Muscle layer of duodenum (tissue), 2 donors: ENCODE data around the gene RAB7B.

Experiments
- H3K27ac ChIP-seq: one replicate; pipeline ENCODE4 v1.7.0; 2013; ENCODE audit warnings: mild to moderate bottlenecking, low read length
- H3K27me3 ChIP-seq: one replicate; pipeline ENCODE4 v1.7.0; 2013; ENCODE audit warnings: low read depth, mild to moderate bottlenecking, control low read depth, low read length
- H3K36me3 ChIP-seq, 2 donors: one replicate each; pipeline ENCODE4 v1.7.0; 2013; ENCODE audit warnings: low read length in 2 of 2, control low read depth in 1 of 2, mild to moderate bottlenecking in 1 of 2; ENCODE audit not compliant: insufficient read depth in 2 of 2, control insufficient read depth in 1 of 2
- H3K4me1 ChIP-seq, 2 donors: one replicate each; pipeline ENCODE4 v1.7.0; 2013; ENCODE audit warnings: low read length in 2 of 2, mild to moderate bottlenecking in 2 of 2, control low read depth in 1 of 2, moderate library complexity in 1 of 2; ENCODE audit not compliant: insufficient read depth in 2 of 2, control insufficient read depth in 1 of 2
- H3K4me3 ChIP-seq, 2 donors: one replicate each; pipeline ENCODE4 v1.7.0; 2013; ENCODE audit warnings: low read length in 2 of 2, low read depth in 1 of 2, mild to moderate bottlenecking in 1 of 2
- H3K9me3 ChIP-seq, 2 donors: one replicate each; pipeline ENCODE4 v1.7.0; 2013; ENCODE audit warnings: low read length in 2 of 2, control low read depth in 1 of 2, mild to moderate bottlenecking in 1 of 2; ENCODE audit not compliant: control insufficient read depth in 1 of 2
- donor health status: healthy.

The RAB7B gene

DNA sequence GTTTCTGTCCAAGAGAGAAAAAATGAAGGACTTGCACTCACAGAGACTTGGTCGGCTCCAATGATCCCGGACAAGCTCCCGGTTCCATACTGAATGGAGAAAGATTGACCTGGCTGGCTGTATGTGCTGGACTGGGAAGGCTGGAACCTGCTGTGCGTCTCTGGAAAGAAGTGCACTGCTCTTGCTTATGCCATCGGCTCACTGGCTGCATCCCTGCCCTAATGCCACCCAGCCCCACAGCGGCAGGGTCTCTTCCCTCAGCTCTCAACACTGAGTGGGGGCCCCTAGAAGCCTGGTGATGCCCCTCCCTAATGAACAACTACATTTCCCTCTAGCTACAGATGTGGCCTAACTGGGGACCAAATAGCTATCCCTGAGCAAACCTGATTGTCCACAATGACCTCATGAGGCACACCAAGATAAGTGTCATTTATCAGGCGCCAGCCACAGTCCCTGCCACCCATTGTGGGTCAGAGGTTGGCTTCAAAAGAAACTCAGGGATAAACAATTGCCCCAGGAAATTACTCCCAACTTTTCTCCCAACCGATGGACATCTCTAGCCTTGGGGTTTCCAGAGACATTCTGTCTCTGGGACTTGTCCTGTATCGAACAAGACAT is 17.9 kb upstream of the RAB7B start:
- no peaks in the 10 kb centered on the region for H3K4me1 ChIP-seq
- H3K27ac ChIP-seq: no peak overlapping the region
- H3K27me3 ChIP-seq: no peaks in the 10 kb centered on the region
- H3K9me3 ChIP-seq: no peaks in the 10 kb centered on the region
- no peak overlapping the region for H3K4me3 ChIP-seq
- H3K36me3 ChIP-seq: no peaks in the 10 kb centered on the region

DNA sequence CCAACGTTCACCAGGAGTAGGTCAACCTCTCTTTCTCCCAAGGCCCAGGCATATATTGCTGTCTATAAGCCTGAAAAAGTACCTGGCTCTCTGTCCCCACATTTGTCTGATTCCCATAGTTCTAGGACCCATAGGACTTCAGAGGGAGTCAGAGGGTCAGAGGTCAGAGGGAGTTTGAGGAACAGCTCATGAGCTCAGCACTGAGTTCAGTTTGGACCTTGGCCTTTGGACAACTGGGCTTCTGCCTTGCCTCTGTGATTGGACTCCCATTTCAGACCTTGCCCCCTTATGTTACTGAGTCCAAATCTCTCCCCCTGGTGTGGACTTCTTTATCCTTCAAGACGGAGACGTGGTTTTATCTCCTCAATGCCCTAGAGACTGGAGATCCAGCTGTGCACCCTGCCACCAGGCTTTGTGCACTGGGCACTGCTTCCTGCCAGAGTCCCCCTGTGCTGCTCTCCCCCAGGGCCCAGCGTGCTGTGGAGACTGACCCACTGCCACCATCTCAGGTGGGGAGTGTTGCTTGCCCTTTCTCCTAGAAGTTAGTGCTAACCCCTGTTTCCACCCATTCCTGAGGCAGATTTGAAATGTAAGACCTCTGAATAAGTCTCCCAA is 17.3 kb upstream of the RAB7B start:
- Histone ChIP-seq H3K4me3 (no peak overlapping the region), H3K9me3 (no peaks in the 10 kb centered on the region)

DNA sequence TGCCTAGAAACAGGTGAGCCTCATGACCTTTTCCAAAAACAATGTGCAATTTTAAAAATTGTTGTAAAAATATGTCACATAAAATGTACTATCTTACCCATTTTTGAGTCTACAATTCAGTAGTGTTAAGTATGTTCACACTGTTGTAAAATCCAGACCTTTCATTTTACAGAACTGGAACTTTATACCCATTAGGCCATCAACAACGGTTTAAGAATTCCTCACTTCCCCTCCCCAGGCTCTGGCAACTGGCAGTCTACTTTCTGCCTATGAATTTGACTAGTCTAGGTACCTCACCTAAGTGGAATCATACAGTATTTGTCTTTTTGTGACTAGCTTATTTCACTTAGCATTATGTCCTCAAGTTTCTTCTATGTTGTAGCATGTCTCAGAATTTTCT is 11.9 kb upstream of the RAB7B start:
- H3K4me1 ChIP-seq: peaks cover 0 to 9% of the 10 kb centered on the region in 2 donors
- H3K4me3 ChIP-seq: no peak overlapping the region
- no peaks in the 10 kb centered on the region for H3K36me3 ChIP-seq
- H3K27ac ChIP-seq: no peak overlapping the region
- H3K27me3 ChIP-seq: no peaks in the 10 kb centered on the region
- H3K9me3 ChIP-seq: no peaks in the 10 kb centered on the region

More for the DNA sequence above, 17.3 kb upstream of the RAB7B start:
- H3K4me1 ChIP-seq: no peaks in the 10 kb centered on the region
- H3K27me3 ChIP-seq: no peaks in the 10 kb centered on the region
- no peak overlapping the region for H3K27ac ChIP-seq
- H3K36me3 ChIP-seq: no peaks in the 10 kb centered on the region

DNA sequence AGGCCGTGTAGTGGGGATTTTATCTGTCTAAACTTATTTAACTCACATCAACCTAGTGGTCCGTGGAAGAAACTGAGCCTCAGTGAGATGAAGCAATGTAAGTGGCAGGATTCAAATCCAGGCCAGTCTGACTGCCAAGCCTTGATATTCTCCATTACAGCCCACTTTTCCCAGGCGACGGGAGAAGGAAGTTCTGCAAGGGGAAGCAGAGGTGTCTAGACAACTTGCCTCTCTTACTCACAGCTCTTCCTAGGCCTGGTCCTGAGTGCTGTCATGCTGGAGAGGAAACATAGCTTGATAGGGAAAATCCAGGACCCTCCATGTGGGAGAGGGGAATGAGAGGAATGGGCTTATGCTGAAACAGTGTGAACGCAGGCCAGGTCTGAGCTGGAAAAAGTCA is 11.4 kb upstream of the RAB7B start:
- no peak overlapping the region for H3K4me3 ChIP-seq

GRCh38 chr1:206013026-206013795 is 10.0 kb upstream of the RAB7B start:
- Histone ChIP-seq H3K9me3 (no peaks in the 10 kb centered on the region), H3K4me1 (peaks cover 0 to 9% of the 10 kb centered on the region in 2 donors), H3K4me3 (no peak overlapping the region), H3K27me3 (no peaks in the 10 kb centered on the region), H3K27ac (no peak overlapping the region), H3K36me3 (no peaks in the 10 kb centered on the region)

More for the DNA sequence above, 11.4 kb upstream of the RAB7B start:
- no peaks in the 10 kb centered on the region for H3K27me3 ChIP-seq
- H3K4me1 ChIP-seq: peaks cover 0 to 9% of the 10 kb centered on the region in 2 donors
- H3K36me3 ChIP-seq: no peaks in the 10 kb centered on the region
- no peak overlapping the region for H3K27ac ChIP-seq
- H3K9me3 ChIP-seq: no peaks in the 10 kb centered on the region

DNA sequence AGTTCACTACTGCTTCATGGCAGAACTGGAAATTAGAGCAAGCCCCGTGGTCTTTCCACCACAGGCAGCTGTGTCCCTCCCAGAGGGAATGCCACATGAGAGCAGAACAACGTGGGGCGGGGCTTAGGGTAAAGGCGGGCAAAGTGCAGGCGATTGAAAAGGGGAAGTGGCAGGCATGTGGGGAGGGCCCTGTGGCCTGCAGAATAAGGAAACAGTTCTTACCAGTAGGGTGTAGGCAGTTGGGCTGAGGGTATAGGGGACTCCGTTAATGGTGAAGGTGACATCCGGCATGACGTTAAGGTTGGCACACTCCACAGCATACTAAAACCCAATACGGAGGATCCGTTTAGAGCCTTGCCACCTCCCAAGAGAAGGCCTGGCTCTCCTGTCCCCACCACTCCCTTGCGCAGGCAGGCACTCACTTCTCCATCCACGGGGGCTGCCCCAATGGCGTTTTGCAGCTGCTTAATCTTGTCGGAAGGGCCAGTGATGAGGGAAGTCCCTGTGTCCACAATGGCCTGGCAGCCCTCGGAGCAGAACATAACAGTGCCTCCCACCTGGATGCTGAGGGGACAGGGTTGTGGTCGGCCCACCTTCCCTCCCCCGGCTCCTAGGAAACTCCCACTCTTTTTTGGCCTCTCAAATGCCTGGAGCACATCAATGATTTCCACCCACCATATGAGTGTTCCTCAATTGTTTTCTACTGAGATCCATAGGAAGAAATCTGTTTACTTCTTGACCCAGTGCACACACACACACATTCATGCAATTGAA is 9.1 kb upstream of the RAB7B start:
- H3K36me3 ChIP-seq: no peaks in the 10 kb centered on the region
- H3K4me3 ChIP-seq: no peak overlapping the region
- H3K9me3 ChIP-seq: no peaks in the 10 kb centered on the region
- H3K4me1 ChIP-seq: peaks cover 0 to 9% of the 10 kb centered on the region in 2 donors
- no peak overlapping the region for H3K27ac ChIP-seq
- H3K27me3 ChIP-seq: no peaks in the 10 kb centered on the region

- H3K9me3 ChIP-seq: no peaks in the 10 kb centered on the region
- H3K36me3 ChIP-seq: no peaks in the 10 kb centered on the region
- peaks cover 0 to 9% of the 10 kb centered on the region in 2 donors for H3K4me1 ChIP-seq
- no peak overlapping the region for H3K27ac ChIP-seq
- no peak overlapping the region for H3K4me3 ChIP-seq
- no peaks in the 10 kb centered on the region for H3K27me3 ChIP-seq
Observed at GRCh38 chr1:206011057-206011456, 7.9 kb upstream of the RAB7B start.

DNA sequence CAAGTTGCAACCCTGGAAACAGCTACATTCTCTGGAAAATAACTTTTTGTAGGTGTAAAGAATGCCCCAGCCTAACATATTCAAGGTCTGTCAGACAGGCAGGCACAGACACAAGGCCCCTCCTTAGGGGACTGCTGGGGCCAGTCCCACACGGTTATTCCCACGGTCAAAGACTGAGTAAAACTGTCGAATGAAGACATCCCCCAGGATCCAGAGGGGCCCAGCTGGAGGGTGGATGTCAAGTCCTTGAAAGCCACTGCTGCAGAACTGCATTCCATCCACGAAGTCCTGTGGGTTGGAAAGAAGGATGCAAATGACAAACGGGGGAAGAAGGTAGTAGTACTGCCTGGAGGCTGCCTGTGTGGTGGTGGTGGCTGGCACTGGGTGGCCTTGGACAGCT is 6.9 kb upstream of the RAB7B start:
- H3K4me3 ChIP-seq: no peak overlapping the region
- H3K27me3 ChIP-seq: no peaks in the 10 kb centered on the region
- H3K9me3 ChIP-seq: no peaks in the 10 kb centered on the region
- no peak overlapping the region for H3K27ac ChIP-seq
- peaks cover 0 to 9% of the 10 kb centered on the region in 2 donors for H3K4me1 ChIP-seq
- no peaks in the 10 kb centered on the region for H3K36me3 ChIP-seq

DNA sequence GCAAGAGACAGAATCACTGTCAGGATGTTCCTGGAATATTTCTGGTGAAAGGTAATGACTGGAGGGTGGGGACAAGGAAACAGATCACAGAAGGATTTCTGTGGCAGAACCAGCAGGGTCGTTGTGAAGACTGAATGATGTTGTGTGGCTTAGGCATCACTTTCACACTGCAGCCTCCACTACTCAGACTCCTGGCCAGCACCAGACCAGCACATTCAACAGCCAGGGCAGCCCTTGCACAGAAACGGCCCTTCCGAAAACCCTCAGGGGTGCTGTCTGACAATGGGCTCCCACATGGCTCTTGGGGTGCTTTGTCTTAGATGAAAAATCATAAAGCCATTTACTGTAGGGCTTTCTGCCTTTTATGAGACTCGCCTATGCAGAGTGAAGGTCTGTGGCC is 3.8 kb upstream of the RAB7B start:
- Histone ChIP-seq H3K27ac (no peak overlapping the region), H3K27me3 (no peaks in the 10 kb centered on the region)

DNA sequence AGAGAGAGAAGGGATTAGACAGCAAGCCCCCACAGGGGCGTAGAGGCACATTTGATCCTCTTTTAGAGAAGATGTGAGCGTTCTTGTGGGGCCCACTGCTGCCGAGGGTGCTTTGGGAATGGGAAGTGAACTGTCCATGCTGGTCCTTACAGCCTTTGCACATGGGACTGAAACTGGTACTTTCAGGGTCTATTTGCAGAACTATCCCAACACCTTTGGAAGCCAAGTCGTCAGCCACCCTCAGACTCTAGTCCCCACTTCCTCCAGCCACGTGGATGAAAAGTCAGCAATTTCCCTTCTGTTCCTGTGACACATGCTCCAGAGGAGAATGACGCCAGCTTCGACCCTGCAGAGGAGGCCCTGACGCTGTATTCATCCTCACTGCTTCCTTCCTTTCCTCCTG is 2.6 kb upstream of the RAB7B start:
- no peaks in the 10 kb centered on the region for H3K9me3 ChIP-seq
- H3K4me1 ChIP-seq: peaks cover 0 to 12% of the 10 kb centered on the region in 2 donors
- H3K27me3 ChIP-seq: no peaks in the 10 kb centered on the region
- no peak overlapping the region for H3K4me3 ChIP-seq
- H3K27ac ChIP-seq: no peak overlapping the region
- H3K36me3 ChIP-seq: no peaks in the 10 kb centered on the region

More for the DNA sequence above, 3.8 kb upstream of the RAB7B start:
- H3K36me3 ChIP-seq: no peaks in the 10 kb centered on the region
- H3K4me1 ChIP-seq: peaks cover 0 to 13% of the 10 kb centered on the region in 2 donors
- no peaks in the 10 kb centered on the region for H3K9me3 ChIP-seq
- no peak overlapping the region for H3K4me3 ChIP-seq

GRCh38 chr1:206005234-206005633 is 2.0 kb upstream of the RAB7B start:
- Histone ChIP-seq H3K9me3 (no peaks in the 10 kb centered on the region), H3K27ac (no peak overlapping the region), H3K4me1 (peaks cover 0 to 12% of the 10 kb centered on the region in 2 donors), H3K4me3 (no peak overlapping the region), H3K36me3 (no peaks in the 10 kb centered on the region), H3K27me3 (no peaks in the 10 kb centered on the region)
